Measurements from ENCODE around the gene EXD1.

- TF ChIP-seq RCOR1 (IDR thresholded peaks at IDR 0.05; ENCODE audit: low read depth, low read length): no peak
- no peak for TF ChIP-seq CTCF (IDR thresholded peaks at IDR 0.05)
- TF ChIP-seq POLR2A (IDR thresholded peaks at IDR 0.05; ENCODE audit: low read length): no peak
- TF ChIP-seq CBX2 (IDR thresholded peaks at IDR 0.05; ENCODE audit: borderline replicate concordance, low read depth): no peak
- no peak for TF ChIP-seq CHD2 (IDR thresholded peaks at IDR 0.05; ENCODE audit: low read length, partially characterized antibody)
- no peak for TF ChIP-seq TP53 (CRISPR knock-in tag; IDR thresholded peaks at IDR 0.05)
- no peak for TF ChIP-seq JUN (IDR thresholded peaks at IDR 0.05)
These were observed 60.8 kb downstream of the EXD1 start for GRCh38 chr15:41169781-41170180.

Data from A549 (cell line).